Heart left ventricle (tissue), 16 donors: ENCODE results near the gene OR7G3. TPM values are rescaled to one million over a fixed set of nuclear protein-coding genes. Genes with fewer than 3 reads are reported as not detected.

Experiments
- ATAC-seq, 4 donors: fragments of 200-7000 bp; cut with Tn5 transposase; one replicate each; pipeline ENCODE4 v1.9.1; 2020 to 2022; ENCODE audit warnings: moderate library complexity in 4 of 4, mild to moderate bottlenecking in 3 of 4, moderate number of reproducible peaks in 1 of 4
- DNase-seq, 5 donors: peaks; one replicate each; pipeline ENCODE4 v3.0.0-alpha.2; 2020
- H3K27ac ChIP-seq, 12 donors: fragments of 200-600 bp; sonication (generic) in 4 of 12; one replicate each; pipeline versions ENCODE4 v1.5.0 to v1.8.0; 2016 to 2022; ENCODE audit warnings: mild to moderate bottlenecking in 2 of 12
- H3K27me3 ChIP-seq, 9 donors: fragments of 200-600 bp; sonication (generic) in 2 of 9; one replicate each; pipeline versions ENCODE4 v1.5.1 to v1.8.0; 2016 to 2022; ENCODE audit warnings: mild to moderate bottlenecking in 3 of 9
- H3K36me3 ChIP-seq, 9 donors: fragments of 200-600 bp; sonication (generic) in 2 of 9; one replicate each; pipeline versions ENCODE4 v1.5.0 to v1.8.0; 2018 to 2022; ENCODE audit warnings: mild to moderate bottlenecking in 2 of 9
- H3K4me1 ChIP-seq, 12 donors: fragments of 200-600 bp; sonication (generic) in 4 of 12; one replicate each; pipeline versions ENCODE4 v1.5.0 to v1.8.0; 2016 to 2022; ENCODE audit warnings: mild to moderate bottlenecking in 3 of 12
- H3K4me3 ChIP-seq, 12 donors: fragments of 200-600 bp; sonication (generic) in 4 of 12; one replicate each; pipeline versions ENCODE4 v1.5.0 to v1.8.0; 2017 to 2022; ENCODE audit warnings: mild to moderate bottlenecking in 9 of 12, moderate library complexity in 4 of 12
- H3K9me3 ChIP-seq, 12 donors: fragments of 200-600 bp; sonication (generic) in 4 of 12; one replicate each; pipeline versions ENCODE4 v1.5.0 to v1.8.0; 2016 to 2022; ENCODE audit warnings: mild to moderate bottlenecking in 1 of 12
- POLR2A ChIP-seq, 2 donors: fragments of 450-650 bp; IDR thresholded peaks; one replicate each; pipeline ENCODE4 v1.6.1; 2017; ENCODE audit warnings: antibody characterized with exemption in 2 of 2, mild to moderate bottlenecking in 2 of 2, moderate library complexity in 2 of 2
- WGBS, 4 donors: extraction: QIAGEN DNeasy Blood & Tissue Kit in 2 of 4; methylation state at CpG; one replicate each; pipeline versions ENCODE4 v1.1.5 to v1.1.7; 2013 to 2018; 5-methylcytosine and 5-hydroxymethylcytosine counted together
- intact Hi-C, 10 donors: fragments of 100-400 bp; cut with DNase I; formaldehyde crosslinking; loops; one replicate each; pipeline versions ENCODE4 v1.11.1 to v1.14.2; 2022
- polyA plus RNA-seq, 2 donors: library from polyadenylated mRNA; stranded (reverse); fragments of 200-250 nt; gene quantifications; one replicate each; pipeline ENCODE4 v1.2.3, GENCODE V29; 2013
- total RNA-seq, 9 donors: library from RNA; depleted of rRNA in 2 of 9; stranded (reverse); fragments of >200 nt in 2 of 9; fragmentation: NEBNext Ultra II Directional in 3 of 9; extraction: Animal tissue kit (Norgen Biotek cat#: 25700) in 3 of 9; gene quantifications; one replicate each; pipeline versions ENCODE4 v1.1.0 to v1.2.4, GENCODE V29; 2016 to 2023
- TF ChIP-seq, protein P1 (sequence below), 12 donors: fragments of 200-600 bp; sonication (generic) in 4 of 12; IDR thresholded peaks; one replicate each; pipeline versions ENCODE4 v1.5.0 to v1.8.0; 2018 to 2022; ENCODE audit warnings: antibody characterized with exemption in 12 of 12, mild to moderate bottlenecking in 5 of 12
- donor health status: ischemic (EF 13 %, LVEDD 7.1; RV severe dilation, severe dysfunction).
- donor health status: healthy with polysubstance abuse.
- donor health status: DM: no; HTN: yes; CAD: no.
- donor health status: DM: no; HTN: no; CAD: no.
- donor health status: ischemic (EF 25% LVEDD 6.9; RV normal size, moderate dysfunction).
- donor health status: ischemic (EF 25% LVEDD 5.7; RV mildly dilated, moderate dysfunction).
- donor health status: healthy.
- donor health status: DM: yes; HTN: yes; CAD: no.
- donor health status: ischemic (EF 35%, LVEDD 5.7; RV mildly dilated, moderate dysfunction).
- donor health status: nonischemic (EF 11% LVEDD 7.7; RV severe dilation, severe dysfunction).
- donor health status: DM: yes; HTN: yes; CAD: no.
- donor health status: PGD.
- donor health status: ischemic (EF 29% LVEDD 5.4; RV normal size, mild dysfunction).
- donor health status: nonischemic (EF 23%, LVEDD 6.1; RV moderate dilation, normal function).

OR7G3 gene
- total and polyA plus RNA-seq, 11 donors, result not detected

DNA sequence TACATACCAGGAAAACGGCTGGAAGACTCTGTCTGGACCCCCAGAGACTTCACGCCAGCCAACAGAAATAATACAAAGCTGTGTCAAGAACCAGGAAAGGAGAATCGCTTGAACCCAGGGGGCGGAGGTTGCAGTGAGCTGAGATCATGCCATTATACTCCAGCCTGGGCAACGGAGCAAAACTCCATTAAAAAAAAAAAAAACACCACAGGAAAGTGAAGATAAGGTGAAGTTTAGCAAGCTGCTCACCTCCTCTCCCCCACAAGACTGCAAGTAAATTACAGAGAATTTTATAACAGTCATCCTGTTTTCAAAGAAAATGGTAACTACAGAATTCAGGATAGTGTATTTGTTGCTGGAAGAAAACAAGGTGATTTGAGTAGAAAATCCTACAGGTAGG lies 10.2 kb downstream of the OR7G3 start:
- intact Hi-C loops, result no loop called here
- TF ChIP-seq, protein P1, sequence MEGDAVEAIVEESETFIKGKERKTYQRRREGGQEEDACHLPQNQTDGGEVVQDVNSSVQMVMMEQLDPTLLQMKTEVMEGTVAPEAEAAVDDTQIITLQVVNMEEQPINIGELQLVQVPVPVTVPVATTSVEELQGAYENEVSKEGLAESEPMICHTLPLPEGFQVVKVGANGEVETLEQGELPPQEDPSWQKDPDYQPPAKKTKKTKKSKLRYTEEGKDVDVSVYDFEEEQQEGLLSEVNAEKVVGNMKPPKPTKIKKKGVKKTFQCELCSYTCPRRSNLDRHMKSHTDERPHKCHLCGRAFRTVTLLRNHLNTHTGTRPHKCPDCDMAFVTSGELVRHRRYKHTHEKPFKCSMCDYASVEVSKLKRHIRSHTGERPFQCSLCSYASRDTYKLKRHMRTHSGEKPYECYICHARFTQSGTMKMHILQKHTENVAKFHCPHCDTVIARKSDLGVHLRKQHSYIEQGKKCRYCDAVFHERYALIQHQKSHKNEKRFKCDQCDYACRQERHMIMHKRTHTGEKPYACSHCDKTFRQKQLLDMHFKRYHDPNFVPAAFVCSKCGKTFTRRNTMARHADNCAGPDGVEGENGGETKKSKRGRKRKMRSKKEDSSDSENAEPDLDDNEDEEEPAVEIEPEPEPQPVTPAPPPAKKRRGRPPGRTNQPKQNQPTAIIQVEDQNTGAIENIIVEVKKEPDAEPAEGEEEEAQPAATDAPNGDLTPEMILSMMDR (IDR thresholded peaks at IDR 0.05), result no peak
- H3K27me3 ChIP-seq, result peaks cover 0 to 35% (median 0%) of the 10 kb centered on the region in 9 donors
- H3K4me1 ChIP-seq, result no peaks in the 10 kb centered on the region
- 42 to 53% (median 50%) methylated on average over 5 of the region's 5 CpGs for WGBS, 4 donors
- H3K9me3 ChIP-seq, result no peaks in the 10 kb centered on the region
- ATAC-seq (no peak), DNase-seq (no peak)
- no peaks in the 10 kb centered on the region for H3K36me3 ChIP-seq
- H3K27ac ChIP-seq, result no peak overlapping the region
- no peak overlapping the region for H3K4me3 ChIP-seq

DNA sequence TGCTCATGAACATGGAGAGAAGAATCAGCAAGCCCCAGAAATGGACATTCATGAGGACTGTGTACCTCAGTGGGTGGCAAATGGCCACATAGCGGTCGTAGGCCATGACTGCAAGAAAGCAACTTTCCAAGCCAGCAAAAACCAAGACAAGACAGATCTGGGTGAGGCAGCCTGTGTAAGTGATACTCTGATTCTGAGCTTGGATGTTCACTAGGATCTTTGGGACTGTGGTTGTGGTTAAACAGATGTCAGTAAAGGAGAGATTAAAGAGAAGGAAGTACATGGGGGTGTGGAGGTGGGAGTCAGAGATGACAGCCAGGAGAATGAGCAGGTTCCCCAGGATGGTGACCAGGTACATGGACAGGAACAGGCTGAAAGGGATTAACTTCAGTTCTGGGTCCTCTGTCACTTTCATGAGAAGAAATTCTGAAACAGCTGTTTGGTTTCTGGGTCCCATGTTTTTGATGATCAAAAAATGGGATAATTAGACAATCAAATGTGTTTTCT lies 11.4 kb downstream of the OR7G3 start, which contains the start of gene OR7G1:
Gene OR7G1 (minus strand): TSS at position 457 of the 507 bp plus-strand sequence. CDS start 0 bp downstream, at position 457.
- peaks cover 0 to 36% (median 0%) of the 10 kb centered on the region in 9 donors for H3K27me3 ChIP-seq
- no peaks in the 10 kb centered on the region for H3K9me3 ChIP-seq
- no peak for DNase-seq
- no peak within 1 kb of the TSS for H3K27ac ChIP-seq
- WGBS, 4 donors, result 75 to 87% (median 86%) methylated on average over 2 of the region's 2 CpGs
- intact Hi-C loops, result no loop called here
- H3K36me3 ChIP-seq, result no peaks in the 10 kb centered on the region
- H3K4me3 ChIP-seq, result no peak within 1 kb of the TSS
- TF ChIP-seq POLR2A (IDR thresholded peaks at IDR 0.05), result no peak
- TF ChIP-seq, protein P1 (IDR thresholded peaks at IDR 0.05), result no peak
- H3K4me1 ChIP-seq, result no peaks in the 10 kb centered on the region
- no peak for ATAC-seq

DNA sequence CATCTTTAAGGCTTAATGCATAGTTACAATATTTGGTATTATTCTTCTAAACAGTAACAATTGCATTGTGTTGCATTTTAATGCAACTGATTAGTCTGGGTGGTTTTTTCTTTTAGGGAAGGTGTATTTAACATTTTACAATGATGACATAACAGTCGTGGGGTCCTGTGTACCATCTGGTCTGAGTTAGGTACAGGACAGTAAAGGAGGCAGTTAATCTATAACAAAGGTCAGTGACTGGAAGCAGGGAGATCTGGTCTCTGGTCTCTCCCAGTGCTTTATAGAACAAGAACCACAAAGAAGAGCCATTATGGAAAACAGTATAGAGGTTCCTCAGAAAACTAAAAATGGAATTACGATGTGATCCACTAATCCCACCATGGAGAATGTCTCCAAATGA lies 16.8 kb downstream of the OR7G3 start:
- Histone ChIP-seq H3K27ac (no peak overlapping the region), H3K27me3 (peaks cover 0 to 40% (median 0%) of the 10 kb centered on the region in 9 donors), H3K36me3 (no peaks in the 10 kb centered on the region), H3K9me3 (no peaks in the 10 kb centered on the region), H3K4me3 (no peak overlapping the region), H3K4me1 (no peaks in the 10 kb centered on the region)
- intact Hi-C loops, result no loop called here
- WGBS, 4 donors, result 38 to 71% (median 58%) methylated on average over 2 of the region's 2 CpGs
- TF ChIP-seq POLR2A (IDR thresholded peaks at IDR 0.05), result no peak
- TF ChIP-seq, protein P1 (IDR thresholded peaks at IDR 0.05), result no peak
- ATAC-seq (no peak), DNase-seq (no peak)

DNA sequence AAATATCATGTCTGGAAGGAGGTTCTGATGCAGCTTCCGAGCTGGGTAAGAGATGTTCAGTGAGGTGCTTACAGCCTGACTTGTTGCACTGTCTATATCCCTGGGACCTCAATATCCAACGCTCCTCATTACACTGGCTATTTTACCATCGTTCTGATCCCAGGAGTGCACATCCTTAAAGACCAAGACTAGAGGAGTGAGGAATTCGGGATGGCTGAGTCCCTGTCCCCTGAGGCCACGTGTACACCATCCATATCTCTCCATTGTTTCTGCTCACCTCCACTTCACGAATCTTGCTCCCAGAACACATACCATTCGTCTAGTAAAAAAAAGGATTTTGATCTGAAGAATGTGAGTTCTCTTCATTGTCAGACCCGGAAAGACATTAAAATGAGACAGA lies 19.4 kb downstream of the OR7G3 start, which contains the start of gene OR7G2:
Gene OR7G2 (minus strand): TSS at position 101 of the 400 bp plus-strand sequence. CDS start 4,232 bp downstream, outside the sequence.
- TF ChIP-seq, protein P1 (IDR thresholded peaks at IDR 0.05), result no peak
- no peak for TF ChIP-seq POLR2A (IDR thresholded peaks at IDR 0.05)
- ATAC-seq (no peak), DNase-seq (no peak)
- Histone ChIP-seq H3K9me3 (no peaks in the 10 kb centered on the region), H3K27me3 (peaks cover 0 to 41% (median 0%) of the 10 kb centered on the region in 9 donors), H3K4me3 (no peak within 1 kb of the TSS), H3K27ac (no peak within 1 kb of the TSS), H3K4me1 (no peaks in the 10 kb centered on the region), H3K36me3 (no peaks in the 10 kb centered on the region)
- WGBS, 4 donors, result 55 to 72% (median 62%) methylated on average over 8 of the region's 8 CpGs
- intact Hi-C loops, result no loop called here
